Brain microvascular endothelial cell (primary cell): ENCODE measurements around the gene RSPH1.

Experiments
- DNase-seq: peaks from one replicate; pipeline ENCODE4 v3.0.0-alpha.2; 2020
- H3K27ac ChIP-seq: fragments of 250-450 bp; sonication (Bioruptor Pico); 2 replicates; pipeline ENCODE4 v1.5.1; 2020; ENCODE audit warnings: mild to moderate bottlenecking, moderate library complexity
- H3K27me3 ChIP-seq: fragments of 250-450 bp; sonication (Bioruptor Pico); replicated peaks from 2 replicates; pipeline ENCODE4 v1.5.1; 2020; ENCODE audit warnings: mild to moderate bottlenecking
- H3K36me3 ChIP-seq: fragments of 250-450 bp; sonication (Bioruptor Pico); replicated peaks from 2 replicates; pipeline ENCODE4 v1.5.1; 2020; ENCODE audit warnings: mild to moderate bottlenecking
- H3K4me3 ChIP-seq: 2 replicates; pipeline ENCODE4 v1.5.1; 2011; ENCODE audit warnings: low read depth, mild to moderate bottlenecking, control low read depth, low read length, moderate library complexity
- in situ Hi-C: cut with HindIII; loops from 2 replicates; pipeline ENCODE4 v1.10.0; 2017; ENCODE audit warnings: low sequenced_read_pairs, low pct_ligation_motif_present
- TF ChIP-seq, protein P1 (sequence below): IDR thresholded peaks from 2 replicates; pipeline ENCODE4 v1.5.1; 2011; ENCODE audit warnings: low read depth, mild to moderate bottlenecking, moderate library complexity, low read length, control low read depth, inconsistent platforms; ENCODE audit errors: missing control alignments

The RSPH1 gene

DNA sequence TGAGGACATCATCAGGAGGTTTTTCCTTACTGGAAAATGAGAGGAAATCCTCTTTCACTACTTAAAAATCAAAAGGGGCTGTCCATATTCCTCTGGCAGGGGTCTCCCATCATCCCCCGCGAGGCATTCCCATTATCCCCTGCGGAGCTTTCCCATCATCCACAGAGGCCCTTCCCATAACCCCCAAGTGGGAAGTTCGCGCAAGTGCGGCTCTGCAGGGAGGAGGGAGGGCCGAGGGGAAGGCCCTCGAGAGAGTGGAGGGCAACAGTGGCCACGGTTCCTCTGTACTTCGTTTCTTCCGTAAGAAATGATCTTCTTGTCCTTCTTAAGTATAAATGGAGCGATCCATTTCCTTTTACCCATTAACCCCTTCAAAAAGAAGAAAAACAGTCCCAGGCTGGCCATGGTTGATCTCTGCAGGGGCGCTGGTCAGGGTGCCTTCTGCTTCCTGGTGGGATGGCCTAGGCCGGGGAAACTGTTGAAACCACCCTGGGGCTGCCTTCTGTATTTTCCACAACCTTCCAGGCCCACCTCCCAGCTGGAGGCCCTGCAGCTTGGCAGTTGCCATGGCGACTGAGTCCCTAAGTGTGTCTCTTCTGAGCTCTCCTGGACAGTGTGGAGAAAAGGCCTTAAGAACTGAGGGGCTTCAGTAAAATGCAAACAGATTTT is 3.6 kb upstream of the RSPH1 start:
- TF ChIP-seq, protein P1, sequence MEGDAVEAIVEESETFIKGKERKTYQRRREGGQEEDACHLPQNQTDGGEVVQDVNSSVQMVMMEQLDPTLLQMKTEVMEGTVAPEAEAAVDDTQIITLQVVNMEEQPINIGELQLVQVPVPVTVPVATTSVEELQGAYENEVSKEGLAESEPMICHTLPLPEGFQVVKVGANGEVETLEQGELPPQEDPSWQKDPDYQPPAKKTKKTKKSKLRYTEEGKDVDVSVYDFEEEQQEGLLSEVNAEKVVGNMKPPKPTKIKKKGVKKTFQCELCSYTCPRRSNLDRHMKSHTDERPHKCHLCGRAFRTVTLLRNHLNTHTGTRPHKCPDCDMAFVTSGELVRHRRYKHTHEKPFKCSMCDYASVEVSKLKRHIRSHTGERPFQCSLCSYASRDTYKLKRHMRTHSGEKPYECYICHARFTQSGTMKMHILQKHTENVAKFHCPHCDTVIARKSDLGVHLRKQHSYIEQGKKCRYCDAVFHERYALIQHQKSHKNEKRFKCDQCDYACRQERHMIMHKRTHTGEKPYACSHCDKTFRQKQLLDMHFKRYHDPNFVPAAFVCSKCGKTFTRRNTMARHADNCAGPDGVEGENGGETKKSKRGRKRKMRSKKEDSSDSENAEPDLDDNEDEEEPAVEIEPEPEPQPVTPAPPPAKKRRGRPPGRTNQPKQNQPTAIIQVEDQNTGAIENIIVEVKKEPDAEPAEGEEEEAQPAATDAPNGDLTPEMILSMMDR = no peak
- in situ Hi-C loops = no loop called here
- H3K27ac ChIP-seq = no peak overlapping the region
- no peak for DNase-seq
- no peaks in the 10 kb centered on the region for H3K27me3 ChIP-seq
- H3K36me3 ChIP-seq = no peaks in the 10 kb centered on the region
- no peak overlapping the region for H3K4me3 ChIP-seq

DNA sequence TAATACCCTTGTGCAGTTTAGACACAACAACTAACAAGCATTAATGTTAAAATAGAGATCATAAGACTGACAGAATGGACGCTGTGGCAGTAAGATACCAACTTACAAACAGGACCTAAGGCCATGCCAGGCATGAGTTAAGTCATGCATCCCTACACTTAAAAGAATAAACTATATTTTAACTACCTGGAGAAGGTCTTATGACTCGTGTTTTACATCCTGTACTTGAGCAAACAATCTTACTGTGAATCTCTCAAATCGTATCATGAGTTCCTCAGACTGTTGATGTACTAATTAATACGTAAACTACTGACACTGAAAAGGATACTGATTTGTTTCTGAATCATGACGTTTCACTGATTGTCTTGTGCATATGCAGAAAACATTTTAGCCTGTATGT is 2.0 kb upstream of the RSPH1 start:
- no peak for DNase-seq
- H3K27ac ChIP-seq = no peak overlapping the region
- no peak overlapping the region for H3K4me3 ChIP-seq
- in situ Hi-C loops = no loop called here
- no peaks in the 10 kb centered on the region for H3K27me3 ChIP-seq
- H3K36me3 ChIP-seq = no peaks in the 10 kb centered on the region
- TF ChIP-seq, protein P1 = no peak

DNA sequence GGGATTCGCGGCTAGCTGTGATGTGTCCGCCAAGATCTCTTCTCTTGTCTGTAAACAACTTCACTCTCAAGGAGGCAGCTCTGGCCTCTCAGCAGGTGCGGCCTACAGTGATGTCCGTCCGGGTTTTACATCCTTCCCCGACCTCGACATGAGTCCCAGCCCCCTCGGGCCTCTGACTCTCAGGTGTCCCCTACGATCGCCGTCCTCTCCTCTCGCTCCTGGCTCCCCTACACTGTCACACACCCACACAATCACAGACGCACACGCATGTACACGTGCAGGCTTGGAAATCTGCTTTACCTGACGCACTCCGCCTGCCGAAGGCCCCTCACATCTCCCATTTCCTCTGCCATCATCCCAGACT is 797 bp upstream of the RSPH1 start:
- Histone ChIP-seq H3K27ac (peak overlapping the region; percentile 36), H3K27me3 (no peaks in the 10 kb centered on the region), H3K4me3 (peak overlapping the region; percentile 67), H3K36me3 (no peaks in the 10 kb centered on the region)
- in situ Hi-C loops = no loop called here
- TF ChIP-seq, protein P1 = no peak
- no peak for DNase-seq

DNA sequence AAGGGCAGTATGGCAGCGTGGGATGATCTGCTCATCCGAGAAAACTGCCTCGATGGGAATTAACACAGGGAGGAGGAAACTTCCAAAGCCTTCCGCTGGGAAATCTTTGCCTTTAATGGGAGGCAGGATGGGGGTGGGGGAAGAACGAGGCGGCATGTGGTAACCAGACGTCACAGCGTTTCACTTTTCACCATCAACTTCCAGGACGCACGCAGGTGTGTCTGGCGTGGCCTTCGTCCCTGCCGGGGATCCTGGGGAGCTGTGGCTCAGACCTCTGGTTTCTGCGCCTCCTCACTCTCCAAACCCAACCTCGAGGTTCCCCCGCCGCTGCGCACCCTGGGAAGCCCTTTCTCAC is 282 bp downstream of the RSPH1 start:
- in situ Hi-C loops = no loop called here
- Histone ChIP-seq H3K27ac (no peak overlapping the region), H3K27me3 (no peaks in the 10 kb centered on the region), H3K36me3 (no peaks in the 10 kb centered on the region), H3K4me3 (peak overlapping the region; percentile 67)
- TF ChIP-seq, protein P1 = no peak
- DNase-seq = no peak

DNA sequence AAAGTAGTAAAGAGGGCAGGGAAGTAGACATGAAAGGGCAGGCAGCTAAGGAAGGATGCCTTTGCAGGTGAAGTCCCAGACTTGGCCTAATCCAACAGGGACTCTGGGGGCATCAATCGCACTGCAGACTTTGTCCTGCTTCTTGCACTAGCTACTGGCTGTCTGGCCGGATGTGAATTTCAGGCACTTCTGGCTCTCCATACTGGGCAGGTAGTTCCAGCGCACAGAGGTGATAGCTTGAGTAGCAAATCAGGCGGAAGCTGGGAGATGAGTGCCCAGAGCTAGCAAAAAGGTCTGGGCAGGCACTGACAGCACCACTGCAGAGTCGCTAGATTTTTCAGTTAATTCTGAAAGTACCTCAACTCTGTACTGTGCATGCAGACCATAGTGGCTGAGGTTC is 997 bp downstream of the RSPH1 start:
- Histone ChIP-seq H3K27ac (no peak overlapping the region), H3K27me3 (no peaks in the 10 kb centered on the region), H3K4me3 (no peak overlapping the region), H3K36me3 (no peaks in the 10 kb centered on the region)
- in situ Hi-C loops = no loop called here
- TF ChIP-seq, protein P1 = no peak
- no peak for DNase-seq
